ENCODE measurements around the gene TEX2.
"Not testable (repeated sequence)": the region's sequence is repeated elsewhere in the genome, so short reads cannot be mapped to it uniquely, and the experiment has no call there.

The TEX2 gene

GRCh38 chr17:64180089-64181073, 82.7 kb downstream of the TEX2 start:
- no peak overlapping the region for H4K5ac ChIP-seq (ENCODE audit: low read length)
- no peak overlapping the region for H3K23ac ChIP-seq (ENCODE audit: low read length)
- H2BK15ac ChIP-seq (replicated peaks; ENCODE audit: low read depth): no peak overlapping the region
- no peak overlapping the region for H2AK5ac ChIP-seq (ENCODE audit: low read length)
- DNase-seq: no peak
- H3K9ac ChIP-seq (ENCODE audit: low read length): no peak overlapping the region
- H3K79me1 ChIP-seq (ENCODE audit: low read length): no peaks in the 10 kb centered on the region
- no CpG with 5 or more reads among the region's 11 CpGs for WGBS (ENCODE audit: extremely low coverage, insufficient coverage, low lambda C conversion rate)
- no peak overlapping the region for H4K8ac ChIP-seq (ENCODE audit: low read depth, low read length)
- H2BK5ac ChIP-seq (ENCODE audit: low read length): no peak overlapping the region
- no peak overlapping the region for H3K4me2 ChIP-seq (ENCODE audit: low read length)
- H3K18ac ChIP-seq (ENCODE audit: low read length): no peak overlapping the region
- H3K56ac ChIP-seq (ENCODE audit: low read length): no peak overlapping the region
- H3K4me3 ChIP-seq (ENCODE audit: low read length): no peak overlapping the region
- no peaks in the 10 kb centered on the region for H3K4me1 ChIP-seq (ENCODE audit: control insufficient read depth, low read depth, low read length)
- H3K27ac ChIP-seq (ENCODE audit: low read depth, low read length): no peak overlapping the region
- H3K27me3 ChIP-seq (ENCODE audit: insufficient read depth, low read length, poor library complexity): no peaks in the 10 kb centered on the region
- H3K79me2 ChIP-seq (ENCODE audit: control insufficient read depth, insufficient read depth, low read length): no peaks in the 10 kb centered on the region
- no peaks in the 10 kb centered on the region for H3K36me3 ChIP-seq (ENCODE audit: control insufficient read depth, insufficient read depth, low read length)
- H2BK120ac ChIP-seq (ENCODE audit: low read depth, low read length): no peak overlapping the region
- no peak overlapping the region for H3K4ac ChIP-seq (ENCODE audit: low read depth, low read length)

GRCh38 chr17:64179024-64179423, 84.0 kb downstream of the TEX2 start:
- not testable (repeated sequence) for H2BK120ac ChIP-seq (ENCODE audit: low read depth, low read length); H3K56ac ChIP-seq (ENCODE audit: low read length); H3K36me3 ChIP-seq (ENCODE audit: control insufficient read depth, insufficient read depth, low read length); H3K27me3 ChIP-seq (ENCODE audit: insufficient read depth, low read length, poor library complexity); H3K23ac ChIP-seq (ENCODE audit: low read length); H2BK15ac ChIP-seq (replicated peaks; ENCODE audit: low read depth); H3K79me2 ChIP-seq (ENCODE audit: control insufficient read depth, insufficient read depth, low read length); H3K4me3 ChIP-seq (ENCODE audit: low read length); H3K4me2 ChIP-seq (ENCODE audit: low read length); H4K8ac ChIP-seq (ENCODE audit: low read depth, low read length); H3K18ac ChIP-seq (ENCODE audit: low read length); H3K27ac ChIP-seq (ENCODE audit: low read depth, low read length); H2BK5ac ChIP-seq (ENCODE audit: low read length); H4K5ac ChIP-seq (ENCODE audit: low read length); H3K4me1 ChIP-seq (ENCODE audit: control insufficient read depth, low read depth, low read length); H2AK5ac ChIP-seq (ENCODE audit: low read length); H3K79me1 ChIP-seq (ENCODE audit: low read length); DNase-seq; H3K9ac ChIP-seq (ENCODE audit: low read length); H3K4ac ChIP-seq (ENCODE audit: low read depth, low read length)
- WGBS (ENCODE audit: extremely low coverage, insufficient coverage, low lambda C conversion rate): no CpG with 5 or more reads among the region's 4 CpGs

- Histone ChIP-seq H3K79me1 (ENCODE audit: low read length) (no peaks in the 10 kb centered on the region), H4K8ac (ENCODE audit: low read depth, low read length) (no peak overlapping the region), H3K4me3 (ENCODE audit: low read length) (no peak overlapping the region), H3K4me1 (ENCODE audit: control insufficient read depth, low read depth, low read length) (no peaks in the 10 kb centered on the region), H2AK5ac (ENCODE audit: low read length) (no peak overlapping the region), H3K27ac (ENCODE audit: low read depth, low read length) (no peak overlapping the region), H3K56ac (ENCODE audit: low read length) (no peak overlapping the region), H4K5ac (ENCODE audit: low read length) (no peak overlapping the region), H3K18ac (ENCODE audit: low read length) (no peak overlapping the region), H3K23ac (ENCODE audit: low read length) (no peak overlapping the region), H3K36me3 (ENCODE audit: control insufficient read depth, insufficient read depth, low read length) (no peaks in the 10 kb centered on the region), H3K27me3 (ENCODE audit: insufficient read depth, low read length, poor library complexity) (no peaks in the 10 kb centered on the region), H2BK5ac (ENCODE audit: low read length) (no peak overlapping the region), H3K9ac (ENCODE audit: low read length) (no peak overlapping the region), H3K4ac (ENCODE audit: low read depth, low read length) (no peak overlapping the region), H3K79me2 (ENCODE audit: control insufficient read depth, insufficient read depth, low read length) (no peaks in the 10 kb centered on the region), H2BK120ac (ENCODE audit: low read depth, low read length) (no peak overlapping the region), H2BK15ac (replicated peaks; ENCODE audit: low read depth) (no peak overlapping the region), H3K4me2 (ENCODE audit: low read length) (no peak overlapping the region)
- no CpG with 5 or more reads among the region's 9 CpGs for WGBS (ENCODE audit: extremely low coverage, insufficient coverage, low lambda C conversion rate)
- no peak for DNase-seq
Observed at GRCh38 chr17:64178011-64178825, 84.8 kb downstream of the TEX2 start.

DNA sequence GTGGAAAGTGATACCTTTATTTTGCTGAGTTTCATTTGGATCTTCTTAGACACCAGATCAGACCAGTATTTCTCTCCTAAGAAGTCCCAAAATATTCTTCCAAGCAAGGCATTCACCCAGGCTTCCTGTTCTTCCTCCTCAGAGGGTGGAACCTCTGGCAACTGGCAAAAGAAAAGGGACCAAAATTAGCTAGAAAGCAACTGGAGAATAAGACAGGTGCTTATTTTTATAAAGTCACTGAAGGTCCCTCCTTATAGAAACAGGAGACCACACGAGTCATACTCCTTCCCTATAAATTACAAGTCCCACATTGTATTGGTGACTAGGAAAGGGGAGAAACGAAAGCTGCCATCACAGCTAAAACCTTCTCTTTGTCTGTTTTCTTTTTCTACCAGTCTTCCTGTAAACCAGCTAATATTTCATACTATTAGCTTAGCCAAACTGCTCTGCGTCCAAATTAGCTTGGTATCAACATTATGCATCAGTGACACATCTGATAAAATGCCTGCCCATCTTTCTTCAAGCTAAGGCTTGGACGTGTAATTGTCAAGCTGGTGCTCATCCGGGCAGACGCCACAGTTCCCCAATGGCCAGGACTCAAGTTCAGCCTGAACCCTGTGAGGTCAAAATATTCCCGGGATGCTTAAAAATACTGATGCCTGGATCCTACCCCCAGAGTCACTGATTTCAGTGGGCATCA, 85.6 kb downstream of the TEX2 start:
- H3K27me3 ChIP-seq (ENCODE audit: insufficient read depth, low read length, poor library complexity): no peaks in the 10 kb centered on the region
- H3K79me2 ChIP-seq (ENCODE audit: control insufficient read depth, insufficient read depth, low read length): no peaks in the 10 kb centered on the region
- no peak overlapping the region for H3K4me3 ChIP-seq (ENCODE audit: low read length)
- DNase-seq: no peak
- H2BK15ac ChIP-seq (replicated peaks; ENCODE audit: low read depth): no peak overlapping the region
- no peak overlapping the region for H3K27ac ChIP-seq (ENCODE audit: low read depth, low read length)
- no peak overlapping the region for H4K5ac ChIP-seq (ENCODE audit: low read length)
- no peak overlapping the region for H3K18ac ChIP-seq (ENCODE audit: low read length)
- H3K9ac ChIP-seq (ENCODE audit: low read length): no peak overlapping the region
- H2BK120ac ChIP-seq (ENCODE audit: low read depth, low read length): no peak overlapping the region
- H3K79me1 ChIP-seq (ENCODE audit: low read length): no peaks in the 10 kb centered on the region
- H4K8ac ChIP-seq (ENCODE audit: low read depth, low read length): no peak overlapping the region
- no peak overlapping the region for H2BK5ac ChIP-seq (ENCODE audit: low read length)
- no CpG with 5 or more reads among the region's 7 CpGs for WGBS (ENCODE audit: extremely low coverage, insufficient coverage, low lambda C conversion rate)
- no peak overlapping the region for H3K4me2 ChIP-seq (ENCODE audit: low read length)
- H3K4me1 ChIP-seq (ENCODE audit: control insufficient read depth, low read depth, low read length): no peaks in the 10 kb centered on the region
- no peak overlapping the region for H3K23ac ChIP-seq (ENCODE audit: low read length)
- H3K56ac ChIP-seq (ENCODE audit: low read length): no peak overlapping the region
- no peak overlapping the region for H2AK5ac ChIP-seq (ENCODE audit: low read length)
- H3K36me3 ChIP-seq (ENCODE audit: control insufficient read depth, insufficient read depth, low read length): no peaks in the 10 kb centered on the region
- H3K4ac ChIP-seq (ENCODE audit: low read depth, low read length): no peak overlapping the region

- no peak overlapping the region for H3K9ac ChIP-seq (ENCODE audit: low read length)
- H3K27me3 ChIP-seq (ENCODE audit: insufficient read depth, low read length, poor library complexity): no peaks in the 10 kb centered on the region
- H3K79me2 ChIP-seq (ENCODE audit: control insufficient read depth, insufficient read depth, low read length): no peaks in the 10 kb centered on the region
- DNase-seq: no peak
- no peak overlapping the region for H3K4me3 ChIP-seq (ENCODE audit: low read length)
- no peak overlapping the region for H3K4ac ChIP-seq (ENCODE audit: low read depth, low read length)
- H2BK15ac ChIP-seq (replicated peaks; ENCODE audit: low read depth): no peak overlapping the region
- H3K27ac ChIP-seq (ENCODE audit: low read depth, low read length): no peak overlapping the region
- H4K8ac ChIP-seq (ENCODE audit: low read depth, low read length): no peak overlapping the region
- no peaks in the 10 kb centered on the region for H3K4me1 ChIP-seq (ENCODE audit: control insufficient read depth, low read depth, low read length)
- H3K36me3 ChIP-seq (ENCODE audit: control insufficient read depth, insufficient read depth, low read length): no peaks in the 10 kb centered on the region
- H3K79me1 ChIP-seq (ENCODE audit: low read length): no peaks in the 10 kb centered on the region
- H2BK5ac ChIP-seq (ENCODE audit: low read length): no peak overlapping the region
- H2AK5ac ChIP-seq (ENCODE audit: low read length): no peak overlapping the region
- no peak overlapping the region for H4K5ac ChIP-seq (ENCODE audit: low read length)
- no peak overlapping the region for H3K18ac ChIP-seq (ENCODE audit: low read length)
- no peak overlapping the region for H2BK120ac ChIP-seq (ENCODE audit: low read depth, low read length)
- H3K56ac ChIP-seq (ENCODE audit: low read length): no peak overlapping the region
- H3K4me2 ChIP-seq (ENCODE audit: low read length): no peak overlapping the region
- no peak overlapping the region for H3K23ac ChIP-seq (ENCODE audit: low read length)
Observed at GRCh38 chr17:64176556-64176955, 86.5 kb downstream of the TEX2 start.
